ENCODE measurements around the gene BHLHA15. TPM values are rescaled to one million over a fixed set of nuclear protein-coding genes. Genes with fewer than 3 reads are reported as not detected.

The BHLHA15 gene
- total RNA-seq, 4 donors from 2014 or later: 3.7 to 18.5 (median 5.6) TPM

DNA sequence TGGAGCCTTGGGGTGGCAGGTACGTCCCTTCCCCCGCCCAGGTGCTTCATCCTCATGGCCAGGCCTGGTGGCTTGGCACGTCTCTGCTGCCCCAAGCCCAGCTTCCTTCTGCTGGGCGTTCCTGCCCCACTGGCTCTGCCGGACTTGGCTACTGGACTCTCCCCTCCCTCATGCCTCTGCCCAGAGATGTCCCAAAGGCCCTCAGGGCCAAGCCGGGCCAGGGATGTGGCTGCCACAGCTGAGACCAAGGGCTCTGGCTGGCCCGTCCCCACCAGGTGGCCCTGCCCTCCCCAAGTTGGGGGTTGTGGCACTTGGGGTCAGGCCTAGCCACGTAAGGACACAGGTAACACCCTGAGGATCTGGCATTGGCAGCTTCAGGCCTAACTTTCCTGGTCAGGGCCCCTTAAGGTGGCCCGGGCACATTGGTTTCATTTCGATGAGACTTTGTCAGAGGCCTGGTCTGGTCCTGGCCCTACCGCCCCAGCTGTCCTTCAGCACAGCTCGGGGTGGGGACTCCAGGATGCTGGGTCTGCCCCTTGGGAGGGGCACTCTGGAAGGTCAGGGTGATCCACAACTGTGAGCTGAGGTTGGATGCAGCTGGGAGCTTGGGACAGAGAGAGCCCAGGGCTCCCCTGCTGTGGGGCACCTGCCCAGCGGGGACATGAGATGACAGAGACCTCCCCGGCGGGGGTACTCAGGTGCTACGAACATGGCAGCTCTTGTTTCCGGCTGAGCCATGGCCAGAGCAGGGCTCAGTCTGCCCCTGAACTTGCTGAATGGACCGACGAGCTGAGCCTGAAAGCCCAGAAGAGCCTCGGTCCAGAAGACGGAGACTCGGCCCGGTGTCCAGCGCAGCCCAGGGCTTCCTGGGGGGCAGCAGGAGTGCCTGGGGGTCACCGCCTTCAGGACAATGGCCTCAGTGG lies 2.9 kb downstream of the BHLHA15 start:
- no peak for DNase-seq (ENCODE audit: low spot score in 2 of 2)
- TF ChIP-seq POLR2A (IDR thresholded peaks at IDR 0.05): no peak
- TF ChIP-seq, protein P1, sequence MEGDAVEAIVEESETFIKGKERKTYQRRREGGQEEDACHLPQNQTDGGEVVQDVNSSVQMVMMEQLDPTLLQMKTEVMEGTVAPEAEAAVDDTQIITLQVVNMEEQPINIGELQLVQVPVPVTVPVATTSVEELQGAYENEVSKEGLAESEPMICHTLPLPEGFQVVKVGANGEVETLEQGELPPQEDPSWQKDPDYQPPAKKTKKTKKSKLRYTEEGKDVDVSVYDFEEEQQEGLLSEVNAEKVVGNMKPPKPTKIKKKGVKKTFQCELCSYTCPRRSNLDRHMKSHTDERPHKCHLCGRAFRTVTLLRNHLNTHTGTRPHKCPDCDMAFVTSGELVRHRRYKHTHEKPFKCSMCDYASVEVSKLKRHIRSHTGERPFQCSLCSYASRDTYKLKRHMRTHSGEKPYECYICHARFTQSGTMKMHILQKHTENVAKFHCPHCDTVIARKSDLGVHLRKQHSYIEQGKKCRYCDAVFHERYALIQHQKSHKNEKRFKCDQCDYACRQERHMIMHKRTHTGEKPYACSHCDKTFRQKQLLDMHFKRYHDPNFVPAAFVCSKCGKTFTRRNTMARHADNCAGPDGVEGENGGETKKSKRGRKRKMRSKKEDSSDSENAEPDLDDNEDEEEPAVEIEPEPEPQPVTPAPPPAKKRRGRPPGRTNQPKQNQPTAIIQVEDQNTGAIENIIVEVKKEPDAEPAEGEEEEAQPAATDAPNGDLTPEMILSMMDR (IDR thresholded peaks at IDR 0.05): no peak
- intact Hi-C loops (cut with DNase I; ENCODE audit: low total_unique reads): no loop called here
- H3K4me3 ChIP-seq (ENCODE audit: low read depth, poor library complexity, severe bottlenecking): no peak overlapping the region
- 71 to 84% methylated on average over 17 to 20 of the region's 25 CpGs for WGBS, 2 donors

DNA sequence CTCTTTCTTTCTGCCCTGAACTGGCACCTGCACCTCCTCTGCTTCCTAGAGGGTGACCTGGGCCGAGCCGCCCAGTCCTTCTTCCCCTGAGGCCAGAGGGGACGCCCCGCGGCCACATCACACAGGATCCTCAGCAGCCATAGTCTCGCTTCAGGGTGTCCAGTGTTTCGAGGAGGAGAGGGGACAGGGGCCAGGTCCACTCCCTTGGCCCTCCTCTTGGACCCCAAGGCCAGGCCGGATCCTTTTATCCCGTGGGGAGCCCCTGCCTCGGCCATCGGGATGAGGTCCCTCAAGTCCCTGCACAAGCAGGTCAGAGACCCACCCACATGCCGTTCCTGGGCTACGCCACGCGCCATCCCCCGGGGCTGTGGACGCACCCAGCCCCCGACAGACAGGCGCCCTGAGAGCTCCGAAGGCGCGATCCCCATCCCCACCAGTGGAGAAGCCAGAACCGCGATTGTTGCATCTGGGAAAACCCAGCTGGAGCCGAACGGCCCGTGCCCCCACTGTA lies 3.6 kb downstream of the BHLHA15 start:
- TF ChIP-seq, protein P1 (IDR thresholded peaks at IDR 0.05): no peak
- no peak for TF ChIP-seq POLR2A (IDR thresholded peaks at IDR 0.05)
- intact Hi-C loops (cut with DNase I; ENCODE audit: low total_unique reads): no loop called here
- WGBS, 2 donors: 90 to 96% methylated on average over 26 to 27 of the region's 27 CpGs

DNA sequence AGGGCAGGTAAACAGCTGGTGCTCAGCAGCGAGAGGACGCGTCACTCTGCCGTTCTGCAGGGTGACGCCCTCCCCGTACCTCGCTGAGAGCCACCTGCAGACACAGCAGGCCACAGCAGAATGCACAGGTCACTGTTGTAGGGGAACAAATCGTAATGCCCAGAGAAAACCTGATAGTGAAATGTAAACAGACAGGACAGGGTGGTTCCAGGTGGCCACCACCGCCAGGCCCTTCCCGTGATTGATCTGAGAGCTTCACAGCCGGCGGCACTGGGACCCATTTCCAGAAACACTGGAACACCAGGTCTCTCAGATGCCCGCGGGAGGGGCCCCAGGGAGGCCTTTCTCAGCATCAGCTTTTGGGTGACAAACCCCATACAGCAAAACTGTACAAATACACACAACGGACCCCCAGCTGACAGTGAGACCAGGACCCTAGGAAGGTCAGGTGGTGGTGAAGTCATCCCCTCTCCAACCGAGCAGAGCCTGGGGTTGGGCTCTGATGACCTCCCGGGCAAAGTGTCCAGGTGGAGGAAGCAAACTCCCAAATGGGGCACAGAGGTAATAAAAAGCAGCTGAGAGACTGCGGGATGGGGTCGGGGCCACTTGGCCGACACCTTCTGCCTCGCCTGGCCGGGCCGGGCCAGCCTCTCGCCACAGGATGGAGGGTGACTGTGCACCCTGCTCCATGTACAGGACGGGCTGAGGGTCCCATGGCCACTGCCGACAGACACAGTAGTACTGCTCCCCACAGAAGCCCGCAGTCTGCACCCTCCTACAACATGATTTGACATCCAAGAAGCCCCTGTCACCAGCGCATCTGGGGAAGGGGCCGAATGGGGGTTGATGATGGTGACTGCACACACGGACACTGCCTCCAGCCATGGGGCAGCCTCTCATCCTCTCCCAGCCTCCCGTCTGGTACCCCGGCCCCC lies 4.6 kb downstream of the BHLHA15 start:
- H3K4me3 ChIP-seq (ENCODE audit: low read depth, poor library complexity, severe bottlenecking): no peak overlapping the region
- 85 to 88% methylated on average over 25 to 30 of the region's 32 CpGs for WGBS, 2 donors
- intact Hi-C loops (cut with DNase I; ENCODE audit: low total_unique reads): no loop called here
- DNase-seq (ENCODE audit: low spot score in 2 of 2): no peak
- TF ChIP-seq, protein P1 (IDR thresholded peaks at IDR 0.05): no peak
- TF ChIP-seq POLR2A (IDR thresholded peaks at IDR 0.05): no peak

More for the DNA sequence above, 3.6 kb downstream of the BHLHA15 start:
- DNase-seq (ENCODE audit: low spot score in 2 of 2): no peak
- no peak overlapping the region for H3K4me3 ChIP-seq (ENCODE audit: low read depth, poor library complexity, severe bottlenecking)

DNA sequence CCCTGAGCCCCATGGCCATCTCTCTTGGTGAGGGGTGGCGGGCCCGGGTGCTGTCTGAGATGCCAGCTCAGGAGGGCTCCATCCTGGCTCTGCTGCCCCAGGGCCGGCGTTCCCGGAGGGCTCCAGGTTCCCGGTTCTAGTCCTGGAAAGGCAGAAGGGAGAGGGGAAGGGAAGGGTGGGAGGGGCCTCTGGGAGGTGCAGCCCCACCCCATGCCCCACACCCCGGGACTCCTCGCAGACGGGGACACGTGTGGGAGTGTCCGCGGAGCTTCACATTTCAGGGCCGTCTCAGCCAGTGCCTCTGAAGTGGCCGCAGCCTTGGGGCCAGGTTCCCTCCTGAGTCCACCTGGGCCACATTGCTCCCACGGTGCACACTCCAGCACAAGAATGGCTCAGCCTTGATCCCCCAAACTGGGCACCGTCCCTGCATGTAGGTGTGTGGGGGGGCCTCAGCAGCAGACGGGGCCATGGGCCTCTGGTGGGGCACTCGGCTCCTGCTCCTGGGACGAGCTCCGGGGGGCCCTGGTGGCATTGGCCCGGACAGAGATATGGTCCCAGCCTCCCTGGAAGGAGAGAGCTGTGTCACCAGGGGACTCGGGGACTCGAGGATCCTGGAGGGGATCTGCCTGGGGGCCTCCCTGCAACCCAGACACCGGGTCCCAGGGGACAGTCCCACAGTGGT lies 5.8 kb downstream of the BHLHA15 start:
- WGBS, 2 donors: 90 to 93% methylated on average over 20 to 23 of the region's 24 CpGs
- intact Hi-C loops (cut with DNase I; ENCODE audit: low total_unique reads): no loop called here
- no peak for DNase-seq (ENCODE audit: low spot score in 2 of 2)
- no peak overlapping the region for H3K4me3 ChIP-seq (ENCODE audit: low read depth, poor library complexity, severe bottlenecking)
- TF ChIP-seq, protein P1 (IDR thresholded peaks at IDR 0.05): no peak
